ENCODE results near the gene EIF1.
"Not testable (repeated sequence)": the region's sequence is repeated elsewhere in the genome, so short reads cannot be mapped to it uniquely, and the experiment has no call there.

EIF1 gene

GRCh38 chr17:41656249-41657023, 32.2 kb upstream of the EIF1 start:
- DNase-seq = peak; percentile 22

GRCh38 chr17:41657176-41657754, 31.4 kb upstream of the EIF1 start:
- DNase-seq = no peak

- DNase-seq = peak; percentile 27
Measured at GRCh38 chr17:41657936-41658335, 30.7 kb upstream of the EIF1 start.

GRCh38 chr17:41658846-41659245, 29.8 kb upstream of the EIF1 start:
- DNase-seq = no peak

- no peak for DNase-seq
Measured at GRCh38 chr17:41659427-41660212, 29.1 kb upstream of the EIF1 start.

GRCh38 chr17:41660221-41660711, 28.4 kb upstream of the EIF1 start:
- DNase-seq = no peak

- no peak for DNase-seq
Measured at GRCh38 chr17:41663451-41664171, 25.1 kb upstream of the EIF1 start.

GRCh38 chr17:41664172-41664457, 24.6 kb upstream of the EIF1 start:
- DNase-seq = no peak

GRCh38 chr17:41664587-41665565, 23.8 kb upstream of the EIF1 start:
- peak; percentile 29 for DNase-seq

GRCh38 chr17:41665566-41666236, 23.0 kb upstream of the EIF1 start:
- DNase-seq = peak; percentile 88

GRCh38 chr17:41666237-41666641, 22.4 kb upstream of the EIF1 start:
- DNase-seq = peak; percentile 62

- peak; percentile 85 for DNase-seq
Measured at GRCh38 chr17:41666708-41667279, 21.9 kb upstream of the EIF1 start.

GRCh38 chr17:41667280-41668041, 21.2 kb upstream of the EIF1 start:
- DNase-seq = no peak

- no peak for DNase-seq
Measured at GRCh38 chr17:41672153-41672552, 16.5 kb upstream of the EIF1 start.

- not testable (repeated sequence) for DNase-seq
Measured at GRCh38 chr17:41675157-41676057, 13.3 kb upstream of the EIF1 start.

- DNase-seq = no peak
Measured at GRCh38 chr17:41676058-41676419, 12.6 kb upstream of the EIF1 start.

- DNase-seq = no peak
Measured at GRCh38 chr17:41678411-41678906, 10.2 kb upstream of the EIF1 start.

GRCh38 chr17:41678907-41679739, 9.6 kb upstream of the EIF1 start:
- DNase-seq = no peak
